GM12892 (cell line): ENCODE data around the gene IRX2.

Source experiments
- POLR2A ChIP-seq: IDR thresholded peaks from 2 replicates; pipeline ENCODE4 v1.6.1; 2011; ENCODE audit warnings: low read depth, low read length, control low read depth
- POLR2AphosphoS5 ChIP-seq: IDR thresholded peaks from 2 replicates; pipeline ENCODE4 v1.6.1; 2011; ENCODE audit warnings: low read depth, low read length, control low read depth
- TAF1 ChIP-seq: IDR thresholded peaks from 2 replicates; pipeline ENCODE4 v1.6.1; 2011; ENCODE audit warnings: low read depth, mild to moderate bottlenecking, control low read depth, low read length, borderline replicate concordance

- TF ChIP-seq POLR2A (no peak), TAF1 (no peak), POLR2AphosphoS5 (no peak)
These were observed 13.1 kb upstream of the IRX2 start for GRCh38 chr5:2764581-2764980.
